GM21717 (cell line): ENCODE data around the gene LINC01488.

Source experiments
- ATAC-seq: cut with Tn5 transposase; IDR thresholded peaks from one replicate; pipeline ENCODE4 v1.9.1; 2021; ENCODE audit warnings: mild to moderate bottlenecking, moderate library complexity; ENCODE audit not compliant: unreplicated experiment

Gene LINC01488

GRCh38 chr11:69524291-69524882 is 42.9 kb downstream of the LINC01488 start:
- ATAC-seq: no peak

GRCh38 chr11:69524991-69525411 is 43.5 kb downstream of the LINC01488 start:
- ATAC-seq: no peak

DNA sequence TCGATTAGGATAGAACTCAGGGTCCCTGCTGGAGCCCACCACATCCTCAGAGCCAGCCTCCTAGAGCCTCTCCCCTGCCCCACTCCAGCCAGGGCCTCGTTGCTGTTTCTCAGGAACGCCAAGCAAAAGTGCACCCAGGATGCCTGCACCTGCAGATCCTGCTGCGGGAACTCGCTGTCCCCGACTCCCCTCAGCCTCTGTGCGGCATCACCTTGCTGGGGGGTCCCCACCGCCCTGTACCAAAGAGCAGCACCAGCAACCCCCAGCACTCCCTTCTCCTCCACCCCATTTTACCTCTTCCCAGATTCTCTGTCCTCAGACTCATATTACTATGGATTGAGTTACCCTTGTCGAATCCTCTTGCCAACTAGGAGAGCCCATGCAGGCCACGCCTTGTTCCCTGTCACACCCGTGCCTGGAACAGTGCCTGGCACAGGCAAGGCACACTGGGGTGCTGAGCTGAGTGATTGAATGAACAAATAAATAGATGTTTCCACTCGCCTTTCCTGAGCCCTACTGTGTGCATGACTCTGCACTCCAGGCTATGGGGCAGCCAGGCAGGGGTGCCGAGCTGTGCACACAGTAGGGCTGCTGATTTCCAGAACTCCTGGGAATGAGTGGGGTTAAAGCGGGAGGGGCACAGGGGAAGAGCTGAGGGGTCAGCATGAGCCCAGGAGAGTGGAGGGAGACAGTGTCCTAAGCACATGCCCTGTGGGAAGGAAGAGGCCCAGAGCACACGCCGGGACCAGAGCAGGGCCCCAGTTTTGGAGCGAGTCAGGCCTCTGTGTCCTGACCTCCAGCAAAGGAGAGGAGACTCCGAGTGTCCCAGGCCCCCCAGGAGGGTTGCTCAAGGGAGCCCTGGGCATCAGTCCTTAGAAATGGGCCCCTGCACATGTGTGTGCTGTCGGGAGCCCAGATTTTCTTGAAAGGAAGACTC is 44.3 kb downstream of the LINC01488 start:
- no peak for ATAC-seq

DNA sequence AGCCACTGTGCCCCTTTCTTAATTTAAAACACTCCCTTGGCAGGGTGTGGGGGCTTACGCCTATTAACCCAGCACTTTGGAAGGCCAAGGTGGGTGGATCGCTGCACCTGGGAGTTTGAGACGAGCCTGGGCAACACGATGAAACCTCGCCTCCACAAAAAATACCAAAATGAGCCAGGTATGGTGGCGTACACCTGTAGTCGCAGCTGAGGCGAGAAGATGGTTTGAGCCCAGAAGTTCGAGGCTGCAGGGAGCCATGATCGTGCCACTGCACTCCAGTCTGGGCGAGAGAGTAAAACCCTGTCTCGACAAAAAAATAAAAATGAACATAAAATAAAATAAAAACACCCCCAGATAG is 45.0 kb downstream of the LINC01488 start:
- ATAC-seq: no peak

GRCh38 chr11:69529001-69529400 is 47.5 kb downstream of the LINC01488 start:
- no peak for ATAC-seq

GRCh38 chr11:69530278-69531070 is 49.0 kb downstream of the LINC01488 start:
- no peak for ATAC-seq

DNA sequence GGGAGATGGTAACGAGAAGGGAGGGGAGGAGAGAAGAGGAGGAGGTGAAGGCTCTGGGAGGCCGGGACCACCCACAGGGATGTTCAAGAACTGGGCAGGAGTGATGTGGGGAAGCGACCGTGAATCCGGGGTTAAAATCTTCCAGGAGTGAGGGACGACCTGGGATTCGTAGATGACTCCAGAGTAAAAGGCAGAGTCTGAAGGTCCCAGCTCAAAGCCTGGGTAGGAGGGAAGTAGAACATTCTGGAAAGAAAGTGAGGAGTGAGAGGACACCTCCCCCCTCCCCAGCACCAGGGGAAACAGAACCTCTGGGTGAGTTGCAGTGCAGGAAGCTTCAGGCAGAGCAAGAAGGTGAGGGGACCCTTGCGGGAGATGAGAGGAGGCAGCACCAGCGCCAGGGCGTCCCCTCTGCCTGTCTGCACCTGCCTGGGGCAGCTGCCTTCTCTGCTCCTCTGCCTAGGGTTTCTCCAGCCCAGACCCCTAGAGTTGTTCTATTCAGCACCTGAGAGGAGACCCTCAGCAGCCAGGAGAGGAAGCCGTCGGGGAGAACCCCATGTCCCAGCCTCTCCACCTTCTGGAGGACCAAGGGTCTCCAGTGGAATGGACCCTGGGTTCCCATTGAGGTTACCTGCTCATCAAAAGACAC is 49.7 kb downstream of the LINC01488 start:
- no peak for ATAC-seq

DNA sequence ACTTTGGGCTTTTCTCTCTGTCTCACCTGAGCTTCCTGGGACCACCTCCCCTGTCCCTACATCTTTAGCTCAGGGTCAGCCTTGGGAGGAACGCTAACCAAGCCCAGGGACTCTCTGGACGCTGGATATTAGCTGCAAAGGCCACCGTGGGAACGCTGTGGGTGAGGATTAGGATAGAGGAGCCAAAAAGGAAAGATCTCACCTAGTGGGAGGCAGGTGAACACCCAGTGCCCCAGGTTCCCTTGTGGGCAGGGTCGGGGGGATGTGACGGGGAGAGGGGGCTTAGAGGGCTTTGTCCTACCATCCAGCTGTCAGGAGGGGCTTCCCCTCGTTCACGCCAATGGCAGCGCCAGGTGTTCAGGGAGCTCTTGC is 50.2 kb downstream of the LINC01488 start:
- no peak for ATAC-seq

DNA sequence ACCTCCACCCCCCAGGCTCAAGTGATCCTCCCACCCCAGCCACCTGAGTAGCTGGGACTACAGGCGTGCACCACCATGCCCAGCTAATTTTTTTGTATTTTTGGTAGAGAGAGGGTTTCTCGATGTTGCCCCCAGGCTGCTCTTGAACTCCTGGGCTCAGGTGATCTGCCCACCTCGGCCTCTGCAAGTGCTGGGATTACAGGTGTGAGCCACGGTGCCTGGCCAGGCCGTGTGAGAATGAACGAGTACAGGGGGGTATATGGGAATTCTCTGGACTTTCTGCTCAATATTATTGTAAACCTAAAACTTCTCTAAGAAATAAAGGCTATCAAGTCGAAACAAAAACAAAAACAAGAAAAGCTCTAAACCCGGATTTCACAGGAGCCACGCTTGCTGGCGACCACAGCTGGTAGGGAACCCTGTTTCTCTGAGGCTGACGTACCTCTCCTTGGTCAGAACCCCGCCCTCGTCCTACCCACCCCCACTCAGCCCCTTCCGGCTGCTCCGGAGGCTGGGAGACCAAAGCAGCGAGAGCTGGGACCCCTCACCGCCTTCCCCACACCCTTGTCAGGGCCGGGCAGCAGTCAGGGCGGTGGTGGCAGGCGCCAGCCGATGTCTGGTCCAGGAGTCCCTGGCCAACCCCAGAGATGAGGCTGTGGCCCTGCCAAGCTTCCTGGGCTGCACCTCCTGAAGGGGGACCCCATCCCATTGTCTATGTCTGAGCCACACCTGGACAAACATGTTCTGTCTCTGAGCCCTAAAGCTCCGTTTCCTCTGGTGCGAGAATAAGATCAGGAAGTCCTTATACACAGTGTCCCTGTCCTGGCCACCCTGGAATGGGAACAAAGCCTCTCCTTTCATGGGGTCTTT is 52.1 kb downstream of the LINC01488 start:
- ATAC-seq: no peak

GRCh38 chr11:69534166-69534530 is 52.7 kb downstream of the LINC01488 start:
- no peak for ATAC-seq

DNA sequence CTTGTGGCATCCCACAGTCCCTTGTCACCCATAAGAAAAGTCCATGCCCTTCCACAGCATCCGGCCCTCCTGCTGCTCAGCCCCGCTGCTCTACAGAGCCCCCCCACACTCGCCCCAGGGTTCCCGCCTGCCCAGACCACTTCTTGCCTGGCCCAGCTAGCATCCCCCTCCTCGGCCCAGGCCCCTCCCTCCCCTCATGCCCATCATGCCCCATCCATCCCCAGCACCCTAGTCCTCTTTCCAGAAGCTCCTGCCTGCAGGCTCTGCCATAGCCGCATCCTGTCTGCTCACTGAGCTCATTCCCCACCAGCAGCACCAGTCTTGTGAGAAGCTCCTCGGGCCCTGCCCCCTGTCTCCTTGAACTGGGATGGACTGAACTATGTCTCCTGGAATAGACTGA is 54.4 kb downstream of the LINC01488 start:
- ATAC-seq: no peak

- ATAC-seq: no peak
Observed at GRCh38 chr11:69536406-69536805, 54.9 kb downstream of the LINC01488 start.

- ATAC-seq: no peak
Observed at GRCh38 chr11:69537126-69537525, 55.7 kb downstream of the LINC01488 start.

DNA sequence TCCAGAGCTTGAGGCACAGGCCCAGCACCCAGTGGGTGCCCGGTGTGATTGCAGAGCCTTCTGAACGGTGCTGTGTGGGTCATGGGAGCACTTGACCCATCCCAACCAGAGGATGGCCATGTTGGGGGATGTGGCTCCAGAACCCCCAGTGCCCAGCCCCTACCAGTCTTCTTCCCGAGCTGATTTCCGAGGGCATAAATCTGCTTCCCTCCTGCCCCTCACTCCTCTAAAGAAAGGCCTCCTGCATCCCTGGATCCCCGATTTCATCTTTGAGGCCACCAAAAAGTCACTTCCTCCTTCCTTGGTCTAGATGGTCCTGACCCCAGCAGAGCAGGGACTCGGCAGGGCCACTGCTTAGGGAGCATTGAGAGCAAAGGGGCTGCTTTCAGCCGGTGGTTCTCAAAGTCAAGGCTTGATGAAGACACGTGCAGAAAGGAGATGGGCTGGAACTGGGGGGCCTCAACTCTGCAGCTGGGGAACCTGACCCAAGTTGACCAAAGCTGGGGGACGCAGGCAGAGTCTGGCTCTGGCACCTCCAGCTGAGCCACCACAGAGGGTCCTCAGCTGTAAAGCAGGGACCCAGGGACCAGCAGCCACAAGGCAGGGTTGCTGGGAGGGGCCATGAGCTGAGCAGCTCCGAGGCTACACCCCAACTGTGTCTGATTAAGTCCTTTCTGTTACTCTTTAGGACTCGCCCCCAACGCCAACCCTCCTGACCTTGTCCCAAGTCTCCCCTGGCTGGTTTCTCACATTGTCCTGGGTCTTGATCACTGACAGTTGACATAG is 56.6 kb downstream of the LINC01488 start:
- no peak for ATAC-seq

- no peak for ATAC-seq
Observed at GRCh38 chr11:69538854-69539253, 57.4 kb downstream of the LINC01488 start.

- ATAC-seq: no peak
Observed at GRCh38 chr11:69539416-69540117, 58.1 kb downstream of the LINC01488 start.

DNA sequence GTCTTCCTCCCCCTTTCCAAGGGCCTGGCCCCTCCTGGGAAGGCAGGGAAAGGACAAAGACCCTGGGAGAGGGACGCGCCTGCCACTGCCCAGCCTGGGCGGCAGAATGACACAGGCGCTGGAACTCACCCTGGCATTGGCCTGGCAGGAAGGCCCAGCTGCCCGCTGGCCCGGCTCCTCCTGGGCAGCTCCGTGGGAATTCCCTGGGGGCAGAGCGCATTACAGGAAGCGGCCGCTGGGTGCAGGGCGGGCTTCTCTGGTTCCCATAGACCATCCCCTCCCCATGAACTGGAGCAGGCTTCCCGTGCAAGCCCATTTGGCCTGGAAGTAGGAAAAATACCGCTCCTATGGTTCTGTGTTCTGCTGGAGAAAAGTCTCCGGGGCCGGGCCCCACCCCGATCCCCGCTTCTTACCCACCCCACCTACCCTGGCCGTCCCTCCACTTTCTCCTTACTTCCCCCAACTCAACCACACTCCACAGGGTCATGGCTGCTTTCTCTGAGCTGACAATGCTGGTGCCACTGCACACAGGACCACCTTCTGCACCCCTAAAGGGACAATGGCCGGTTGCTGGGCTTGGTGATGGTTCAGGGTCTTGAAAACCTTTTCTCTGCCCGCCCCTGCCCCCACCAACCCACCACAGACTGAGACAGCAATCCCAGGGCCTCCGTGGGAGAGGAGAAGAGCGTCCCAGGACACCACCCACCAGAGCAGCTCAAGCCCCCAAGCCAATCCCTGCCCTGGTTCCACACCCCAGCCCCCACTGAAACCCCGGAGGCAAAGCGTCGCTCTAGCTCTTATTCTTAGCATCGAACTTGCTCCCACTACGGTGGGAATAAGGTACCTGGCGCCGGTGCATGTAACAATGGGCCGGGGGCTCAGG is 58.9 kb downstream of the LINC01488 start:
- ATAC-seq: no peak

- ATAC-seq: no peak
Observed at GRCh38 chr11:69541001-69541285, 59.5 kb downstream of the LINC01488 start.
